ENCODE measurements around the gene HSPA6.
"Not testable (repeated sequence)": the region's sequence is repeated elsewhere in the genome, so short reads cannot be mapped to it uniquely, and the experiment has no call there.

Gene HSPA6

DNA sequence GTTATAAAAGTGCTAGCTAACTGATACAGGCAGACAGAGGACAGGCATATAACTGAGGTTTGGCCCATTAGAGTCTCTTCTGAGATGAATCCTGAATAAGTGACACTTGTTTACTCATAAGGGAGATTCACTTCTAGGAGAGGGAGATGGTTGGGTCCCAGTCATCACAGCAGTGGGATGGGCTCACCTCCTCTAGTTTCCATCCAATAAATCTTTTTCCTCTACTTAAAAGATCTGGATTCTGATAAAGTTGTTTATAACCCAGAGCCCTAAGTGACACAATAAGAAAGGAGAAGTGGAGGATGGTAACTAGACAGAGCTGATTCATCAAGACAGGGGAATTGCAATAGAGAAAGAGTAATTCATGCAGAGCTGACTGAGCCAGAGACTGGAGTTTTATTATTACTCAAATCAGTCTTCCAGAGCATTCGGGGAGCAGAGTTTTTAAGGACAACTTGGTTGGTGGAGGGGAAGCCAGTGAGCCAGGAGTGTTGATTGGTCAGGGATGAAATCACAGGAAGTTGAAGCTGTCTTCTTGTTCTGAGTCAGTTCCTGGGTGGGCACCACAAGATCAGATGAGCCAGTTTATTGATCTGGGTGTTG, 30.6 kb downstream of the HSPA6 start:
- not testable (repeated sequence) for H3K9me3 ChIP-seq (ENCODE audit: insufficient read depth, low read depth, low read length); H3K27me3 ChIP-seq (ENCODE audit: insufficient read depth, low read length); H3K4me3 ChIP-seq (ENCODE audit: low read length); H3K36me3 ChIP-seq (ENCODE audit: insufficient read depth, low read length); H3K27ac ChIP-seq (ENCODE audit: low read depth, low read length); H3K9ac ChIP-seq (ENCODE audit: low read depth, low read length); H3K4me1 ChIP-seq (ENCODE audit: insufficient read depth, low read length)
- no CpG with 5 or more reads among the region's 1 CpG for WGBS

DNA sequence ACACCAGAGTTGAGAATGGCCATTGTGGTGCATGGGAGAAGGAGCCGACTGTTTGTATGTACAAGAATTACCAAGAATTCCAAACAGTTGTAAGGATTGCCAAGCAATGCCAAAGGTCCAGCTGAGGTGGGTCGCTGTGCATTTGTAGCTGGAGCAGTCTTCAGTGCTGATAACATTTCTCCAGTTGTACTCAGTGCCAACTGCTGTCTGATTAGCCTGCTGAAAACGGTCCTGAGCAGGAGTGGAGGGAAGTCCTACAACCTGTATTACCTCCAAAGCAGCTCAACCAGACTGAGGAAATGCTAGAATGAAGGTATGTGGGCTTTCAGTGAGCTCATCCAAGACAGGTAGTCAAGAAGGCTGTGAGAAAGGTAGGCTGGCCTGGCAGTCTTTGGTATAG, 31.8 kb downstream of the HSPA6 start:
- not testable (repeated sequence) for H3K27me3 ChIP-seq (ENCODE audit: insufficient read depth, low read length); H3K36me3 ChIP-seq (ENCODE audit: insufficient read depth, low read length); H3K27ac ChIP-seq (ENCODE audit: low read depth, low read length); H3K9me3 ChIP-seq (ENCODE audit: insufficient read depth, low read depth, low read length); H3K4me1 ChIP-seq (ENCODE audit: insufficient read depth, low read length); H3K9ac ChIP-seq (ENCODE audit: low read depth, low read length); H3K4me3 ChIP-seq (ENCODE audit: low read length)
- 89% methylated on average over 3 of the region's 3 CpGs for WGBS

DNA sequence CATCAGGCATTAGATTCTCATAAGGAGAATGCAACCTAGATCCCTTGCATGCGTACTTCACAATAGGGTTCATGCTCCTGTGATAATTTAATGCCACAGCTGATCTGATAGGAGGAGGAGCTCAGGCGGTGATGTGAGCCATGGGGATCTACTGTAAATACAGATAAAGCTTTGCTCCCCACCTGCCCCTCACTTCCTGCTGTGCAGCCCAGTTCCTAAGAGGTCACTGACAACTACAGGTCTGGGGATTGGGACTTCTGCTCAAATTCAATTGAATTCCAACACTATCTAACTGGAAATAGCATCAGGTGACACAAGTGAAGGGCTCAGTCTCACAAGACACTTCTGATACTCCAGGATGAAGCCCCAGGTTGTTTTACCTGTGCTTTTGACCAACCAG, 32.6 kb downstream of the HSPA6 start:
- not testable (repeated sequence) for H3K27me3 ChIP-seq (ENCODE audit: insufficient read depth, low read length); H3K4me3 ChIP-seq (ENCODE audit: low read length); H3K9ac ChIP-seq (ENCODE audit: low read depth, low read length); H3K27ac ChIP-seq (ENCODE audit: low read depth, low read length); H3K36me3 ChIP-seq (ENCODE audit: insufficient read depth, low read length); H3K4me1 ChIP-seq (ENCODE audit: insufficient read depth, low read length); H3K9me3 ChIP-seq (ENCODE audit: insufficient read depth, low read depth, low read length)
- no CpG with 5 or more reads among the region's 2 CpGs for WGBS

DNA sequence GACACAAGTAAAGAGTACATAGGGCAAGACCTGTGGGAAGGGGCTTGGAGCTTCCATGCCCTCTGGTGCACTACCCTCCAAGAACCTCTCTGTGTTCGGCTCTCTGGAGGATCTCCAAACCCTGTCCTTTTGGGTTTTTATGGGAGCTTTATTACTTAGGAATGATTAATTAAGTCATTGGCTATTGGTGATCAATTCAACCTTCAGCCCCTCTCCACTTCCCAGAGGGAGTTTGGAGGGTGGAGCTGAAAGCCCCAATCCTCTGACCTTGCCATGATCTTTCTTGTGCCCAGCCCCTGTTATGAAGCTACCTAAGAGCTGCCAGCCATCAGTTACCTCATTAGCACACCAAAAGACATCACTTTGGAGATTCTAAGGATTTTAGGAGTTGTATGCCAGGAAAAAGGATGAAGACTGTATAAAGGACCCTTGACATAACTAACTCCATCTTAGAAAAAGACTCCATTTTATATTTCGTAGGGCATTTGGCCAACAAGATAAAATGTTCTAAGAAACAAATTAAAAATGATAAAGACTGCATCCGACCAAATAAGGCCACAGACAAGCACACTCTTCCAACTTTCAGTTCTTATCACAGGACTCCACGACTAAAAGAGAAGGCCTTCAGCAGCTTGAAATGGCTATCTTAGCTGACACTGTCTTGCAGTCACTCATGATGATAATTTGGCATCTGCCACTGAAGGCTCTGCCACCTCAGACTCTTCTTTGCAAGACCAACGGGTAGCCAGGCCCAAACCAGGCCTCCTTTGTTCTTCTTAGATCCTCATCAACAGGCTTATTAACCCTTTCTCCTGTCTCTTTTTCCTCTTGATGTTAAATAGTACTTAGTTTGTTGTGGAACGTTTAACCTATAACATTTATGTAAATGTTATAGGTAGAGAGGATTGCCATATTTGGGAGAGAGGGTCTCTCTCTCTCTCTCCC, 33.4 kb downstream of the HSPA6 start:
- H3K9ac ChIP-seq (ENCODE audit: low read depth, low read length); H3K27me3 ChIP-seq (ENCODE audit: insufficient read depth, low read length); H3K36me3 ChIP-seq (ENCODE audit: insufficient read depth, low read length); H3K9me3 ChIP-seq (ENCODE audit: insufficient read depth, low read depth, low read length); H3K4me3 ChIP-seq (ENCODE audit: low read length); H3K27ac ChIP-seq (ENCODE audit: low read depth, low read length); H3K4me1 ChIP-seq (ENCODE audit: insufficient read depth, low read length): not testable (repeated sequence)
- WGBS, result 60% methylated on average over 2 of the region's 6 CpGs

DNA sequence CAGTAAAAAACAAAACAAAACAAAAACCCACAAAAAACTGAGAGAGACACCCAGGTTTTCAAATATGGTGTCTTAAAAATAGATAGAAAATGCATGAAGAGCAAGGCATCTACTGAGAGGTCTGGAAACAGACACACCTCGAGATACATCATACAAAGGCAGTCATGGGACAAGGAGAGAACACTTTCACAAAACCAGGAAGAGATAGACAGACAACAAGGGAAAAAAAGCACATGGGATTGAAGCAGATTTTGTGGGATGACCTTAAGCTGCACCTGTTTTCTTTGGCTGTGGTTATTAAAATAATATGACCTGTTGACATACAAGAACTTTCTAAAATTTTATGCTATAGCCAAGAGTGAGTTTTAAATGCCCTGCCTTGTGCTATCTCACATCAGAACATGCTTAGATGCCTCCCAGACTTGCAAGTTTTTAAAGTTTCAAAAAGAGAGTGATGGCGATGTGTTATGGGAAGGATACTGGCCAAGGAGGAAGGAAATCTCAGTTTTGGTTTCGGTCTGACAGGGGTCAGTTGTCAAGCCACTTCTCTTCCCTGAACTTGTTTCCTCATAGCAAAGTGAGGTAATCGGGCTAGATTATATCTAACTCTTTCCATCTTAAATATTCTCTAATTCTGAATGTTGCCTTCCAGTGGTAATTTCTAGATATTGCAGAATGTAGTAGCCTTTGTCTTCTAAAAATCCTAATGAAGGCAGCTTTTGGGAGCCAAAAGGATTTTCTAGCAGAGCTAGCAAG, 36.8 kb downstream of the HSPA6 start:
- H3K27ac ChIP-seq (ENCODE audit: low read depth, low read length), result not testable (repeated sequence)

DNA sequence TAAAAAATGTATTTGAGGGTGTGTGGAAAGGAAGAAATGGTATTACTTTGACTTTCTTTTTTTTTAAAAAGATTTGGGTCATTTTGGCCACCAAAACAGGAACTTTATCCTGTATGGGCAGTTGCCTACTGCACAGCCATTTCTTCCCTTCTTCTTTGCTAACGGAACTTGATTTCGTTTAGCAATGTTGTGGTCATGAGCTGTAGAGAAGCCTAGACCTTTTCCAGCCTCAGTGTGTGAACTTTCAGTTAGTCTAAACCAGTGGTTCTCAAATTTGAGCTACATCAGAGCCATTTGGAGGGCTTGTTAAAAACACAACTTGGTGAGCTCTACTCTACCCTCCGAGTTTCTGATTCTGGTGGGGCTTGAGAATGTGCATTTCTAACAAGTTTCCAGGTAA, 38.1 kb downstream of the HSPA6 start:
- H3K4me3 ChIP-seq (ENCODE audit: low read length); H3K27ac ChIP-seq (ENCODE audit: low read depth, low read length); H3K36me3 ChIP-seq (ENCODE audit: insufficient read depth, low read length); H3K4me1 ChIP-seq (ENCODE audit: insufficient read depth, low read length); H3K9ac ChIP-seq (ENCODE audit: low read depth, low read length); H3K9me3 ChIP-seq (ENCODE audit: insufficient read depth, low read depth, low read length); H3K27me3 ChIP-seq (ENCODE audit: insufficient read depth, low read length): not testable (repeated sequence)
- WGBS, result 60% methylated on average over 1 of the region's 3 CpGs

More for the DNA sequence above, 36.8 kb downstream of the HSPA6 start:
- not testable (repeated sequence) for H3K4me1 ChIP-seq (ENCODE audit: insufficient read depth, low read length); H3K36me3 ChIP-seq (ENCODE audit: insufficient read depth, low read length); H3K4me3 ChIP-seq (ENCODE audit: low read length); H3K9ac ChIP-seq (ENCODE audit: low read depth, low read length); H3K27me3 ChIP-seq (ENCODE audit: insufficient read depth, low read length); H3K9me3 ChIP-seq (ENCODE audit: insufficient read depth, low read depth, low read length)
- WGBS, result 100% methylated on average over 2 of the region's 4 CpGs

DNA sequence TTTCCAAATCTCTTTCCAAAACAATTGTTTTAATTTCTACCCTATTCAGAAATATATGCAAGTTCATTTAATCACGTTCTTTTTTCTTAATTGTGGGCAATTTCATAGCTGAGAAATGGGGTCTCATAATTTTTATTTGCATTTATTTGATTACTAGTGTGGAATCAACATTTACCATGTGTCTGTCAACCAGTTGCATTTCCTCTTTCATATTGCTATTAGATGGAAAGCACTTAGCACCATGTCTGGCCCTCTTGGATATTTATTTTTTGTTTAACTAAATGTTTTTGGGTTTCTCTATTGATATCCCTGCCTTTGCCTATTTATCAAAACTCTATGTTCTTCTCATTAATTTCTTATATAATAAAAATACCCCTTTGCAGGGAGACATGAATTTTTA, 39.2 kb downstream of the HSPA6 start:
- H3K9me3 ChIP-seq (ENCODE audit: insufficient read depth, low read depth, low read length); H3K9ac ChIP-seq (ENCODE audit: low read depth, low read length); H3K27me3 ChIP-seq (ENCODE audit: insufficient read depth, low read length); H3K27ac ChIP-seq (ENCODE audit: low read depth, low read length); H3K4me3 ChIP-seq (ENCODE audit: low read length); H3K36me3 ChIP-seq (ENCODE audit: insufficient read depth, low read length); H3K4me1 ChIP-seq (ENCODE audit: insufficient read depth, low read length): not testable (repeated sequence)
- WGBS, result no CpG with 5 or more reads among the region's 1 CpG

DNA sequence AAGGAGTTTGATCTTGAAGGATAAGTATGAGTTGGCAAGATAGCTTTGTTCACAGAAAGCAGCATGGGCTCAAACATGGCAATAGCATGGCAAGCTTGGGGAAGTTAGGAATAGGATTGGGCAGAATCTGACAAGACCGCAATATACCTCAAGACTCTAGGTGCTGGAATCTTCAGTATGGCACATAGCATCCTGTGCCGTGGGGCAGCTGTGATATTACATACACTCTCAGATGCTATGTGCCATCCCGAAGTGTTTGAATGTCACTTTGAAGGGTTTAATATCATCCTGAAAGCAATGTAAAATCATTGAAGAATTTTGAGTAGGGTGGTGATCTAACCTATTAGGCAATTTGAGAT, 42.2 kb downstream of the HSPA6 start:
- not testable (repeated sequence) for H3K9me3 ChIP-seq (ENCODE audit: insufficient read depth, low read depth, low read length); H3K4me3 ChIP-seq (ENCODE audit: low read length); H3K27me3 ChIP-seq (ENCODE audit: insufficient read depth, low read length); H3K36me3 ChIP-seq (ENCODE audit: insufficient read depth, low read length); H3K9ac ChIP-seq (ENCODE audit: low read depth, low read length); H3K4me1 ChIP-seq (ENCODE audit: insufficient read depth, low read length); H3K27ac ChIP-seq (ENCODE audit: low read depth, low read length)
- 100% methylated on average over 1 of the region's 3 CpGs for WGBS

DNA sequence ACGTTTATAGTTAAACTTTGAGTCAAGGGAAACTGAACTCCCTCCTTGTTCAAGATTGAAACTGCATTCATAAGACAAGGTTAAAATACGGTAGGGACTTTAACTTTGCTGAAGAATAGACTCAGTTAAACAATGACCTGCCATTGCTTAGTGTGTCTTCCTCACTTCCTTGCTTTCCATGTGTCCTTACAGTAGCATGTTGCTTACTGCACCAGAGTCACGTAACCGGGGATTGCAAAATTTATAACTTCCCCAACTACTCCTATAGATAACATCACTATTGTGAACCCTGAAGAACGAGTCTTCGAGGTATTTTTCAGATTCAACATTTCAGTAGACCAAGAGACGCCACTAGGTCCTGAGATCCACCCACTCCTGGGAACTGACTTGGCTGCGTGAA, 47.4 kb downstream of the HSPA6 start:
- not testable (repeated sequence) for H3K9ac ChIP-seq (ENCODE audit: low read depth, low read length); H3K36me3 ChIP-seq (ENCODE audit: insufficient read depth, low read length); H3K4me1 ChIP-seq (ENCODE audit: insufficient read depth, low read length); H3K27ac ChIP-seq (ENCODE audit: low read depth, low read length); H3K4me3 ChIP-seq (ENCODE audit: low read length); H3K9me3 ChIP-seq (ENCODE audit: insufficient read depth, low read depth, low read length); H3K27me3 ChIP-seq (ENCODE audit: insufficient read depth, low read length)
- WGBS, result 100% methylated on average over 1 of the region's 8 CpGs

Data from HUES64 (cell line).